Erythroblast (primary cell): ENCODE measurements around the gene SLC9B2.

ENCODE experiments used
- GATA1 ChIP-seq: IDR thresholded peaks from 2 replicates; pipeline ENCODE4 v1.6.1; 2011; ENCODE audit warnings: low read depth, mild to moderate bottlenecking, control low read depth, low read length, moderate library complexity
- POLR2A ChIP-seq: IDR thresholded peaks from 2 replicates; pipeline ENCODE4 v1.6.1; 2011; ENCODE audit warnings: mild to moderate bottlenecking, low read length

GRCh38 chr4:103060453-103061148, 16.0 kb downstream of the SLC9B2 start:
- TF ChIP-seq POLR2A (no peak), GATA1 (no peak)
